GM18861 (cell line): Measurements from ENCODE around the gene DEGS2.

Source experiments
- ATAC-seq: cut with Tn5 transposase; IDR thresholded peaks from one replicate; pipeline ENCODE4 v1.9.1; 2021; ENCODE audit not compliant: unreplicated experiment

Gene DEGS2

GRCh38 chr14:100096656-100097055 lies 62.8 kb downstream of the DEGS2 start:
- no peak for ATAC-seq
